DND-41 (cell line): ENCODE data around the gene AP1G2.

Source experiments
- EZH2 ChIP-seq: IDR thresholded peaks from 3 replicates; pipeline ENCODE4 v1.6.1; 2012; ENCODE audit warnings: borderline replicate concordance, low read depth, mild to moderate bottlenecking, moderate library complexity, low read length, inconsistent platforms; ENCODE audit not compliant: severe bottlenecking
- TF ChIP-seq, protein P1 (sequence below): IDR thresholded peaks from 2 replicates; pipeline ENCODE4 v1.5.1; 2012; ENCODE audit warnings: borderline replicate concordance, low read length, moderate library complexity, mild to moderate bottlenecking; ENCODE audit not compliant: poor library complexity, severe bottlenecking; ENCODE audit errors: extremely low read depth

DNA sequence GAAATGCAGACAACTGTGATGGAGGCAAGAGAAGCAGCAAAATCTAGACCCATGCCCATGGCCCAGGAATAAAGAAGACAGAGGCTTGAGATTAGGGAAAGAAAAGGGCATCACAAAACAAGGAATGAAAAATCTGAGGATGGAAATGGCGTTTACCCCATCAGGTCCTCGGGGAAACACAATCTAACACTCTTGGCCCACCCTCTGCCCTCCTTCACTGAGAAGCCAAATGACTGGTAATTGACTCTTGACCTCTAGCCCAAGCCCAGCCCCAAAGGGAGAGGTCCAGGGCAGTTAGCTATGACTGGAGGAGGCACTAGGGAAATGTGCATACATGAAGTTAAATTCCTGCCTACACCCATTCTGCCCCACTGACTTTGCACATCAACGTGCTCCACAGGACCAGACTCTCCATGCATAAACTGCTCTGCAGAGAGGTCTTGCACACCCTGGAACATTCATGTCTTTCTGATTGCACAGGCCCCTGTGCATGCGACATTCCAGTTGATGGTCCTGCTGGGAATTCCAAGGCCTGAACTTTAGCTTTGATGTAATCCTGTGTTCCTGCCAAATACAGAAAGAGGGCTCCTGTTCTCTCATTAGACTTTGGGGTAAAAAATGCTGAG, 21.7 kb downstream of the AP1G2 start:
- TF ChIP-seq, protein P1, sequence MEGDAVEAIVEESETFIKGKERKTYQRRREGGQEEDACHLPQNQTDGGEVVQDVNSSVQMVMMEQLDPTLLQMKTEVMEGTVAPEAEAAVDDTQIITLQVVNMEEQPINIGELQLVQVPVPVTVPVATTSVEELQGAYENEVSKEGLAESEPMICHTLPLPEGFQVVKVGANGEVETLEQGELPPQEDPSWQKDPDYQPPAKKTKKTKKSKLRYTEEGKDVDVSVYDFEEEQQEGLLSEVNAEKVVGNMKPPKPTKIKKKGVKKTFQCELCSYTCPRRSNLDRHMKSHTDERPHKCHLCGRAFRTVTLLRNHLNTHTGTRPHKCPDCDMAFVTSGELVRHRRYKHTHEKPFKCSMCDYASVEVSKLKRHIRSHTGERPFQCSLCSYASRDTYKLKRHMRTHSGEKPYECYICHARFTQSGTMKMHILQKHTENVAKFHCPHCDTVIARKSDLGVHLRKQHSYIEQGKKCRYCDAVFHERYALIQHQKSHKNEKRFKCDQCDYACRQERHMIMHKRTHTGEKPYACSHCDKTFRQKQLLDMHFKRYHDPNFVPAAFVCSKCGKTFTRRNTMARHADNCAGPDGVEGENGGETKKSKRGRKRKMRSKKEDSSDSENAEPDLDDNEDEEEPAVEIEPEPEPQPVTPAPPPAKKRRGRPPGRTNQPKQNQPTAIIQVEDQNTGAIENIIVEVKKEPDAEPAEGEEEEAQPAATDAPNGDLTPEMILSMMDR, result no peak
- TF ChIP-seq EZH2, result no peak
